HepG2 (cell line): Measurements from ENCODE around the gene MGA.

Experiments used
- AKNA ChIP-seq: sonication (generic); formaldehyde crosslinking; IDR thresholded peaks from 2 replicates; pipeline ENCODE4 v1.4.0; 2020; ENCODE audit warnings: missing genetic modification reagents, borderline replicate concordance
- CTCF ChIP-seq: sonication (generic); formaldehyde crosslinking; IDR thresholded peaks from 2 replicates; pipeline ENCODE4 v1.5.0; 2020; ENCODE audit warnings: mild to moderate bottlenecking, missing genetic modification reagents, moderate library complexity
- IRF1 ChIP-seq: sonication (generic); formaldehyde crosslinking; IDR thresholded peaks from 2 replicates; pipeline ENCODE4 v1.4.0; 2020; ENCODE audit warnings: low read depth, mild to moderate bottlenecking, missing genetic modification reagents
- SMAD3 ChIP-seq: sonication (generic); formaldehyde crosslinking; IDR thresholded peaks from 2 replicates; pipeline ENCODE4 v1.4.0; 2020; ENCODE audit warnings: missing genetic modification reagents
- UBTF ChIP-seq: sonication (generic); formaldehyde crosslinking; IDR thresholded peaks from 2 replicates; pipeline ENCODE4 v1.4.0; 2020; ENCODE audit warnings: mild to moderate bottlenecking, missing genetic modification reagents

- no peak for TF ChIP-seq AKNA (CRISPR knock-in tag)
- TF ChIP-seq CTCF (CRISPR knock-in tag), result no peak
- TF ChIP-seq SMAD3 (CRISPR knock-in tag), result no peak
- TF ChIP-seq UBTF (CRISPR knock-in tag), result no peak
- TF ChIP-seq IRF1 (CRISPR knock-in tag), result no peak
These were observed 1.0 kb upstream of the MGA start for GRCh38 chr15:41659190-41659589.
